Uterus (tissue), 4 donors: ENCODE data around the gene GRM8. TPM values are rescaled to one million over a fixed set of nuclear protein-coding genes. Genes with fewer than 3 reads are reported as not detected.

Experiments used
- DNase-seq, 2 donors: peaks; one replicate each; pipeline ENCODE4 v3.0.0-alpha.2; 2019 to 2020
- H3K27ac ChIP-seq, 2 donors: fragments of 200-600 bp; sonication (generic); 1 replicate in 1 of 2; 2 replicates in 1 of 2; pipeline ENCODE4 v1.5.1; 2016 to 2018
- H3K27me3 ChIP-seq, 2 donors: fragments of 200-600 bp; sonication (generic); one replicate each; pipeline ENCODE4 v1.5.1; 2018 to 2019; ENCODE audit warnings: control low read depth in 1 of 2
- H3K36me3 ChIP-seq, 2 donors: fragments of 200-600 bp; sonication (generic); one replicate each; pipeline ENCODE4 v1.5.1; 2019; ENCODE audit warnings: control low read depth in 1 of 2
- H3K4me1 ChIP-seq, 2 donors: fragments of 200-600 bp; sonication (generic); one replicate each; pipeline ENCODE4 v1.5.1; 2018 to 2019; ENCODE audit warnings: control low read depth in 1 of 2
- H3K4me3 ChIP-seq, 2 donors: fragments of 200-600 bp; sonication (generic); 1 replicate in 1 of 2; 2 replicates in 1 of 2; pipeline ENCODE4 v1.5.1; 2018 to 2019; ENCODE audit warnings: mild to moderate bottlenecking in 1 of 2
- H3K9me3 ChIP-seq, 2 donors: fragments of 200-600 bp; sonication (generic); one replicate each; pipeline ENCODE4 v1.5.1; 2019; ENCODE audit warnings: control low read depth in 1 of 2
- CTCF ChIP-seq, 4 experiments: fragments of 200-600 bp in 2 of 4; fragments of 450-650 bp in 2 of 4; sonication (generic) in 2 of 4; IDR thresholded peaks; one replicate each; pipeline ENCODE4 v1.5.1; 2016 to 2019; ENCODE audit warnings: antibody characterized with exemption in 4 of 4, mild to moderate bottlenecking in 2 of 4, moderate library complexity in 1 of 4
- POLR2A ChIP-seq, 2 donors: fragments of 450-650 bp; IDR thresholded peaks; one replicate each; pipeline ENCODE4 v1.6.1; 2016; ENCODE audit warnings: antibody characterized with exemption in 2 of 2, mild to moderate bottlenecking in 1 of 2, moderate library complexity in 1 of 2
- intact Hi-C: fragments of 100-400 bp; cut with DNase I; formaldehyde crosslinking; loops from one replicate; pipeline ENCODE4 v1.15.1; 2023; ENCODE audit warnings: low total_unique reads
- total RNA-seq, 4 donors: library from RNA; depleted of rRNA in 3 of 4; stranded (reverse); fragments of >200 nt in 3 of 4; gene quantifications; one replicate each; pipeline versions ENCODE4 v1.1.0 to v1.2.4, GENCODE V29; 2014 to 2023
- donor health status: DM: yes; HTN: yes; CAD: no.

Gene GRM8
- total RNA-seq, 4 donors from 2014 or later, result 3.9 TPM; not detected in 3

GRCh38 chr7:127254163-127254684 lies 1.5 kb upstream of the GRM8 start:
- H3K36me3 ChIP-seq, result no peaks in the 10 kb centered on the region
- no peaks in the 10 kb centered on the region for H3K9me3 ChIP-seq
- no peak overlapping the region for H3K4me3 ChIP-seq
- TF ChIP-seq CTCF (IDR thresholded peaks at IDR 0.05), result no peak
- no peak for TF ChIP-seq POLR2A (IDR thresholded peaks at IDR 0.05)
- no peak overlapping the region for H3K27ac ChIP-seq
- DNase-seq, result no peak
- H3K27me3 ChIP-seq, result peaks cover 3 to 7% of the 10 kb centered on the region in 2 donors
- intact Hi-C loops, result no loop called here
- H3K4me1 ChIP-seq, result peaks cover 0 to 12% of the 10 kb centered on the region in 2 donors

GRCh38 chr7:127253281-127254162 lies 781 bp upstream of the GRM8 start:
- intact Hi-C loops, result no loop called here
- no peaks in the 10 kb centered on the region for H3K9me3 ChIP-seq
- H3K27ac ChIP-seq, result peak overlapping the region; percentile 13
- TF ChIP-seq CTCF (IDR thresholded peaks at IDR 0.05) (peak; percentile 67 to 91 (median 78)), POLR2A (IDR thresholded peaks at IDR 0.05) (no peak)
- peak overlapping the region; percentile 46 to 57 for H3K4me3 ChIP-seq
- peaks cover 3 to 7% of the 10 kb centered on the region in 2 donors for H3K27me3 ChIP-seq
- peaks cover 0 to 12% of the 10 kb centered on the region in 2 donors for H3K4me1 ChIP-seq
- DNase-seq, result peak in 1 of 2 donors; percentile 54
- no peaks in the 10 kb centered on the region for H3K36me3 ChIP-seq

- peaks cover 0 to 12% of the 10 kb centered on the region in 2 donors for H3K4me1 ChIP-seq
- H3K27ac ChIP-seq, result no peak overlapping the region
- DNase-seq, result no peak
- no peaks in the 10 kb centered on the region for H3K36me3 ChIP-seq
- peak overlapping the region; percentile 20 to 57 for H3K4me3 ChIP-seq
- peaks cover 3 to 7% of the 10 kb centered on the region in 2 donors for H3K27me3 ChIP-seq
- no peaks in the 10 kb centered on the region for H3K9me3 ChIP-seq
- TF ChIP-seq POLR2A (IDR thresholded peaks at IDR 0.05) (no peak), CTCF (IDR thresholded peaks at IDR 0.05) (no peak)
- intact Hi-C loops, result no loop called here
These were observed 396 bp downstream of the GRM8 start for GRCh38 chr7:127252377-127252713.

- Histone ChIP-seq H3K4me3 (peak overlapping the region; percentile 20 to 57), H3K27me3 (peaks cover 3 to 7% of the 10 kb centered on the region in 2 donors), H3K27ac (no peak overlapping the region), H3K4me1 (peaks cover 0 to 12% of the 10 kb centered on the region in 2 donors), H3K9me3 (no peaks in the 10 kb centered on the region), H3K36me3 (no peaks in the 10 kb centered on the region)
- DNase-seq, result no peak
- intact Hi-C loops, result no loop called here
- TF ChIP-seq CTCF (IDR thresholded peaks at IDR 0.05) (no peak), POLR2A (IDR thresholded peaks at IDR 0.05) (no peak)
These were observed 1.0 kb downstream of the GRM8 start for GRCh38 chr7:127251465-127252376.
